A673 (cell line): ENCODE data around the gene PNMA1.

Source experiments
- EZH2 ChIP-seq: fragments of 200-600 bp; sonication (generic); IDR thresholded peaks from 2 replicates; pipeline ENCODE4 v1.6.1; 2017; ENCODE audit warnings: borderline replicate concordance, low read depth, mild to moderate bottlenecking, mixed read lengths, antibody characterized with exemption, low read length; ENCODE audit not compliant: poor library complexity, severe bottlenecking
- TF ChIP-seq, protein P1 (sequence below): fragments of 300-800, 200-600 bp; sonication (generic); conservative IDR thresholded peaks from 2 replicates; pipeline ENCODE4 v1.5.1; 2017; ENCODE audit warnings: low read depth, mild to moderate bottlenecking, antibody characterized with exemption, low read length, moderate library complexity, mixed read lengths

DNA sequence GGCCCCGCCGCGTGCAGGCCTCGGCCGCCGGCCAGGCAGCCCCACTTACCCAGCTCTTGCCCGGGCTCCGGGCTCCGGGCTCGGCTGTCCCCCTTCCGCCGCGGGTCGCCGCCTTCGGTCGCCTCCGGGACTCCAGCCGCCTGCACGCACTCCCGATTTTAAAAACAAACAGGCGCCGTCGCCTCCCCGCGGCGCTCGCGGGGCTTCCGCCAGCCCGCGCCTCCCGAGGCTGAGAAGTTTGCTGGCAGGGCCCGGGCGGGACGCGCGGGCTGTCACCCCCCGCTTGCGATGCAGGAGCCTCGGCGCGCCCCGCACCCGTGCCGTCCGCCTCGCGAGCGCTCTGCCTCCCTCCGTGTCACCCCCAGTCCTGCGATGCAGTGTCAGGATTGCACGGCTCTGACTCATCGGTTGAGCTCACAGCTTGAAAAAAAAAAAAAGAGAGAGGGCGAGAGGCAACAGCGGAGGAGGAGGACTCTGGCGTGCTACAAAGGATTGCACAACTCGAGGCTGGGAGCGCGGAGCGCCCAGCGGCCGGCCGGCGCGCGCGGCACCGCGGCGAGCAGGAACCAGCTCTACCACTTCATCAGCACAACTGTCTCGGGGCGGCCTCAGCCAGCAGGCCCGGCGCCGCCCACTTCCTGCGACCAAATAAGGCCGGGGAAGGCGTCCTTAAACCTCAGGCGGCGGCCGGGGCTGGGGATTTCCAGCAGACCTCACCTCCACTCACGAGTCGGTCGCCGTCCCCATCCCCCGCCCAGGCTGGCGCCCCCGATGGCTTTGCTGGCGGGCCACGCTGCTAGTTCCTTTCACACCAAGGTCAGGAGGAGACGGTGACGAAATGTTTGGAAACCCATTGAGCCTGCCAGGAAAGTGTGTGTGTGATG is 45.8 kb upstream of the PNMA1 start:
- TF ChIP-seq EZH2, result no peak
- TF ChIP-seq, protein P1, sequence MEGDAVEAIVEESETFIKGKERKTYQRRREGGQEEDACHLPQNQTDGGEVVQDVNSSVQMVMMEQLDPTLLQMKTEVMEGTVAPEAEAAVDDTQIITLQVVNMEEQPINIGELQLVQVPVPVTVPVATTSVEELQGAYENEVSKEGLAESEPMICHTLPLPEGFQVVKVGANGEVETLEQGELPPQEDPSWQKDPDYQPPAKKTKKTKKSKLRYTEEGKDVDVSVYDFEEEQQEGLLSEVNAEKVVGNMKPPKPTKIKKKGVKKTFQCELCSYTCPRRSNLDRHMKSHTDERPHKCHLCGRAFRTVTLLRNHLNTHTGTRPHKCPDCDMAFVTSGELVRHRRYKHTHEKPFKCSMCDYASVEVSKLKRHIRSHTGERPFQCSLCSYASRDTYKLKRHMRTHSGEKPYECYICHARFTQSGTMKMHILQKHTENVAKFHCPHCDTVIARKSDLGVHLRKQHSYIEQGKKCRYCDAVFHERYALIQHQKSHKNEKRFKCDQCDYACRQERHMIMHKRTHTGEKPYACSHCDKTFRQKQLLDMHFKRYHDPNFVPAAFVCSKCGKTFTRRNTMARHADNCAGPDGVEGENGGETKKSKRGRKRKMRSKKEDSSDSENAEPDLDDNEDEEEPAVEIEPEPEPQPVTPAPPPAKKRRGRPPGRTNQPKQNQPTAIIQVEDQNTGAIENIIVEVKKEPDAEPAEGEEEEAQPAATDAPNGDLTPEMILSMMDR, result no peak
